ENCODE measurements around the gene MICALL2.
"Not testable (repeated sequence)": the region's sequence is repeated elsewhere in the genome, so short reads cannot be mapped to it uniquely, and the experiment has no call there.

Gene MICALL2

DNA sequence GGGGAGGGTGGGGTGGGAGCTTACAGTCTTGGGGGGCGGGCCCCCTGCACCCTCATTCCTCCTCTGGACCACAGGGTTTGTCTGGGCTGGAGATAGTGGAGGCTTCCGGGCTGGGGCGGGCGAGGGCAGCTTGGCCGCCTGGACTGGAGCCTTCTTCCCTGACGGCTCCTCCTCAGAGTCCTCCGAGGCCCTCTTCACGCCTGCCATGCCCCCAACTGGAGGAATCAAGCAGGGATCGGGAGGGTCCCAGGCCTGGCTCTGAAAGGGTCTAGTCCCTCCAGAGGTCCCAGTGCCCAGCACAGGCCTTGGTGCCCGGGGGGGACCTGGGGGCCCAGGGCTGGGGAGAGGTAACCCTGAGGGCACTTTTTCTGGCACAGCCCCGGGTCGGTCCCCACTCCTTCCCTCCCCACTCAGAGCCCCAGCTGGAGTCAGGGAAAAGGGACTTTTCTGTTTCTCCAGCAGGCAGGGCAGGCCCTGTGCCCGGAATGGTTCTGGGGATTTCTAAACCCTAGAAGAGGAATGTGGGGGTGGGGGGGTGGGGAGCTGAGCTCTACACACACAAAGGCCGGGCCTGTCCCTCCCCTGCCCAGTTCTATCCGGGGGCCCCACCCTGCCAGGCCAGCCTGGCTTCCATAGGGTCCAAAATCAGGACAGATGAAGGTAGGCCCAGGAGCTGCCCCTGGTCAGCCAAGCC is 11.6 kb downstream of the MICALL2 start:
- peak; percentile 46 for DNase-seq (ENCODE audit: low read depth)

DNA sequence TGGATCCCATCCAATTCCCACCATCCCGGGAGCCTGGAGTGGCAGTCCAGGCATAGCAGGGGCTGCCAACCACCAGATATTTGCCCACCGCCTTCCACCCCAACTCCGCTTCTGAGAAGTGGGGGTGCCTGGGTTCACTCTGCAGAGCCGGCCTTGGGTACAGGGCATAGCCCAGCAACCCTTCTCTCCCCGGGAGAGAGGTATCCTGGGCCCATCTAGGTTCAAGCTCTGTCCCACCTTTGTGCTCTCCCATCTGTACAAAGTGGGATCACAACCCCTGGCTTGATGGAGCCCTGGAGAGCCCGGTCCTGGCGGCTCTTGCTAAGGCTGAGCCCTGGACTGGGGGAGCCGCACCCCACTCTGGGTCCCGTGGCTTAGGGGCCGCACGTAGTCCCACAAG is 12.2 kb downstream of the MICALL2 start:
- DNase-seq (ENCODE audit: low read depth), result no peak

DNA sequence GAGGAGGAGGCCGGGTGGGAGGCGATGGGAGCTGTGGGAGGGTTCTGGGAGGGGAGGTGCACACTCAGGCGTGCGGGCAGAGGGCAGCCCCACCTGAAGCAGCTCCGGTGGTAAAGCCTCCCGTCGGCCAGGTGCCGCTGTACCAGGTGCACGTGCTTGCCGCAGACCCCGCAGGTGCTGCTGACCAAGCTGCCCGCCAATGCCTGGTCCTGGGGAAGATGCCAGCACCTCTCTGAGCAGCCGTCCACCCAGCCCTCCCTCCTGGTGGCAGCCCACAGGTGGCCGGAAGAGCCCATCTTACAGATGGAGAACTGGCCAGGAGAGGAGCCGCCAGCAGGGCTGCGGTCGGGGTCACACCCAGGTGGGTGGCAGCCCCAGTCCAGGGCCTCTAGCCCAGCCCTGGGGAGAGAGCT is 12.6 kb downstream of the MICALL2 start:
- DNase-seq (ENCODE audit: low read depth), result no peak

DNA sequence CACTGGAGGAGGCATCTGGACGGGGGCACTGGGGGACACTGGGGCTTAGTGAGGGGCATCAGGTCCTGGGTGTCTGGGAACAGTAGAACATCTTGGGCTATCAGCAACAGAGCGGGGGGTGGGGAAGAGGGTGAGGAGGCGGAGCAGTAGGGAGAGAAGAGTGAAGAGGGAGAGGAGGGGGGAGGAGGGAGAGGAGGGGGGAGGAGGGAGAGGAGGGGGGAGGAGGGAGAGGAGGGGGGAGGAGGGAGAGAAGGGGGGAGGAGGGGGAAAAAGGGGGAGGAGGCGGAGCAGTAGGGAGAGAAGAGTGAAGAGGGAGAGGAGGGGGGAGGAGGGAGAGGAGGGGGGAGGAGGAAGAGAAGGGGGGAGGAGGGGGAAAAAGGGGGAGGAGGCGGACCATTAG is 13.2 kb downstream of the MICALL2 start:
- DNase-seq (ENCODE audit: low read depth), result peak; percentile 65

DNA sequence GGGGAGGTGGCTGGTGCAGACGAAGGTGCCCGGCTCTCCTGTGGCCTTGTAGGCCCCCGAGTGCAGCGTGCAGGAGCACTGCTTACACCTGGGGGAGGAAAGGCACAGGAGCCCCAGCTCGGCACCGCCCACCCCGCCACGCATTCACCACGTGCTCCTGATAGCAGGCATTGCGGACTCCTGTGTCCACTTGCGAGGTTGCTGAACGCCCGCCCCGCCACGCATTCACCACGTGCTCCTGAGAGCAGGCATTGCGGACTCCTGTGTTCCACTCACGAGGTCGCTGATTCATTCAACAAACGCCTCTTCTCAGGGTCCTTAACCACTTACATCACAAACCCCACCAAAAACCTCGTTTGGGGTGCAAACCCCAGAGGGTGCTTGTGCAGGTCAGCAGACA is 13.9 kb downstream of the MICALL2 start:
- no peak for DNase-seq (ENCODE audit: low read depth)

DNA sequence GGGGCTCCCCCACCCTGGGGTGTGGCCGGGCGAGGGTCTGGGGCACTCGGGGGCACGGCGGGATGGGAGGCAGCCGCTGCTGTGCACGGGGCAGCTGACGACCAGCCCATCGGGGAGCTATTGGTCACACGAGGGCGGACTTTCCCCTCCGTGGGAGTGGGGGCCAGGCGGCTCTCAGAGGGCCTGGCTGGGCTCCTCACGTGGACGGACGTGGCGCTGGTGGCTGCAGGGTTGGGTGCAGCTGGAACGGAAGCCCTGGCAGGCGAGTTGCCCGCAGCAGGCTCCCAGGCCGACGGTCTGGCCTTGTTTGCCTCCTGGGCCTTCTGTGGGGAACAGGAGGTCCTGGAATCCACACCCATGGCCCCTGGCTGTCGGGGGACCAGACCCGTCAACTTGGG is 14.3 kb downstream of the MICALL2 start:
- DNase-seq (ENCODE audit: low read depth), result no peak

DNA sequence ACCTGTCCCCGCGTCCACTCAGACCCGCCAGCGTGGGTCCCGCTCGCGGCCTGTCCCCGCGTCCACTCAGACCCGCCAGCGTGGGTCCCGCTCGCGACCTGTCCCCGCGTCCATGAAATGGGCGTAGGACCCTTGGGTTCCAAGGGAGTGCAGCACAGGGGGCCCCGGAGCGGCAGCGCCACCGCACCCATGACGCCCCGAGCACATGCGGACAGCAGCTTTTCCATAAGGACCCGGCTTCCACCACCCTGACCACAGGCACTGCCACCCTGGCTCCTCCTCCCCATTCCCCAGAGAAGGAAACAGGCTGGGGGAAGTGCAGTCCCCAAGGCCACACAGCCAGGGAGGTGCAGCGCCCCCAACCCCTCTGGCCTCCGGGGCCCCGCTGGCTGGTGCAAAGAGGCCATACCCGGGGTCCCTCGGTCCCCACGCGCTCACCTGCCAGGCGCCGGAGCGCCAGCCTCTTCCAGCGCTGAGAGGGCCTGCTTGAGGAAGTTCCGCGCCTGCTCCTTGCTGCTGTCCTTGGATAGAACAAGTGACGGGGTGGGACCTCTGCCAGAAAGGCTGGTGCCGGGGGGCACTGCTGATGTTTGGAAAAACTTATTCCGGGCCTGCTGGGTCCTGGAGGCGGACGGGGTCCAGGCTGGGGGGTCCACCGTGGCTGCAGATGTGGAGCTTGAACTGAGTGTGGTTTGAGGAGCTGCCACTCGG is 14.9 kb downstream of the MICALL2 start:
- no peak for DNase-seq (ENCODE audit: low read depth)

DNA sequence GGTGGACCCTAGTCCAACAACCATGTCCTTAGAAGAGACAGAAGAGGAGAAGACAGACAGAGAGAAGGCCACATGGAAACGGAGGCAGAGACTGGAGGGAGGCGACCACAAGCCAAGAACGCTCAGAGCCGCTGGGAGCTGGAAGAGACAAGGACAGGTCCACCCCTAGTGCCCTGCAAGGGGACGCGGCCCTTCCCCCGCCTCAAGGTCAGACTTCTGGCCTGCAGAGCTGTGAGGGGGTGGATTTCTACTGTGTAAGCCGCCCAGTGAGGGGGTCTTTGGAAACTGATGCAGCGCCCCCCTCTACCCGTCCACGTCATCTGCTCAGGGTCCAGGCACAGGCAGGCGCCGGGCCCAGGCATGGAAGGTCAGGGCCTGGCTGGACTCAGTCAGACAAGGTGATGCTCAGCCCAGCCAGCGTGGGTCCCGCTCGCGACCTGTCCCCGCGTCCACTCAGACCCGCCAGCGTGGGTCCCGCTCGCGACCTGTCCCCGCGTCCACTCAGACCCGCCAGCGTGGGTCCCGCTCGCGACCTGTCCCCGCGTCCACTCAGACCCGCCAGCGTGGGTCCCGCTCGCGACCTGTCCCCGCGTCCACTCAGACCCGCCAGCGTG is 15.6 kb downstream of the MICALL2 start:
- DNase-seq (ENCODE audit: low read depth), result not testable (repeated sequence)

DNA sequence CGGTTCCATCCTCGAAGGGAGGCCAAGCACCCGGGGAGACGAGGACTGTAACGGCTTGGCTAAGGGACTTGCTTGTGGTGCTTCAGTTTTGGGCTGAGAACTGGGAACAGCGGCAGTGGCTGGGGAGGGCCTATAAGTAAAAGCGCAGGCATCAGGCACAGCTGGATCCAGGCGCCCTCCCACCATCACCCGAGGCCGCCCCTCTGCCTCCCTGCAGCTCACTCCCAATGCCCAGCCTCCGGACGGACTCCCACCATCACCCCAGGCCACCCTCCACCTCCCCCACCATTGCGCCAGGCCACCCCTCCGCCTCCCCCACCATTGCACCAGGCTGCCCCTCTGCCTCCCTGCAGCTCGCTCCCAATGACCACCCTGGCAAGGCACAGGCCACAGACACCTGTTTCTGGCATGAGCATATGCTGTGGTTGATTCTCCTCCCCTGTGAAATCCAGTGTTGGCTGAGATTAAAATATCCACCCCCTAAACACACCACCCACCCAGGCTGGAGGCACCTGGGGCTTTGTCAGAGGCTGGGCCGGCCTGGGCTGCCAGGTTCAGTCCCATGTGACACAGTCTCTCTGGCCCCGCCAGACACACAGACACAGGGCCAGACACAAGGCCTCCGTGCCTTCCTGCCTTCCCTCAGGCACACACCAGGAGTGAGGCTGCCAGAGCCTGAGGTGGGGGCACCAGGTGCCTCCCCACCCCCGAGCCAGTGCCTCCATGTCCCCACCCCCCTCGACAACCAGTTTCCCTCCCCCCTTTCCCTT is 16.7 kb downstream of the MICALL2 start:
- no peak for DNase-seq (ENCODE audit: low read depth)

DNA sequence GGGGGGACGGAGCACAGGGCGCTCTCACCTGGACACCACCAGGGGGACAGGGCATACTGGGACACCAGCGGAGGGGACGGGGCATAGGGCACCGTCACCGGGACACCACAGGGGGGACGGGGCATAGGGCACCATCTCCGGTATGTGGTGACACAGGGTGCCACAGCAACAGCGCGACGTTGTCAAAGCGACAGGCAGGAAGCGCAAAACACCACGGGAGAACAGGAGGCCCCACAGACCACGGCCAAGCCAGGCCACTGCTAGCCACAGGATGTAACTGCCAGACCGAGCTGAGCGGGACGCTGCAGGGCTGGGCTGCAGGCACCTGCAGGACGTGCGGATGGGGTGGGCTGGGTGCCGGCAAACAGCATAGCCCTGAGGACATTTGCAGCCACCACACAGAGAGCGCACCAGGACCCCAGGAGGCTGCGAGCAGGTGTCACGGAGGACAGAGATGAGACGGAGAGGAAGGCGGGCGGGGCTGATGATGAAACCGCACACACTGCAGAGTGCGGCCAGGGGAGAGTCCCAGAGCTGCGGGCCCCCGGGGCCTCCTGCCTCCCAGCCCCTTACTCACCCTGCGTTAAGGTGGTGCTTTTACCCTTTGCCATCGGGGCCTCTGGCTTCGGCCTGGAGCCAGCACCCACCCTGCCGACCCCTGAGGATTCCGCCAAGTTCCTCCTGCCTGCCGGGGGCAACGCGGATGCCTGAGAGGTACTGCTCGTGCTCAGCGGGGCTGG is 17.5 kb downstream of the MICALL2 start:
- DNase-seq (ENCODE audit: low read depth), result no peak

DNA sequence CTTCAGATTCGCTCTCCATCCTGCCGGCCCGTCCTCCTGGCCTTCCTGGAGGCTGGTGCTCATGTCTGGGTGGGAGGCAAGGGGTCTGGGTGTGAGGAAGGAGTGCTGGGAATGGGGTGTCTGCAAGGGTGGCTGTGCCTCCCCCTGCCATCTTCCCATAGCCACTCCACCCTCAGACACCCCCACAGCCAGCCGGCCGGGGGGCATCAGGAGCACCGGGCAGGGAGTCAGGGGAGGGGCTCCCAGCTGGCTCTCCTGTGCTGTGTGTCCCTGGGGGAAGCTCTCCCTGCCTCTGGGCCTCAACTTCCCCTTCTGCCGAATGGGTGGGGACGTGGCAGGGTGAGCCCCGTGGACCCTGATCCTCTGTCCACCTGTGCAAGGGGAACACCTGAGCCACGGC is 18.6 kb downstream of the MICALL2 start:
- DNase-seq (ENCODE audit: low read depth), result no peak

DNA sequence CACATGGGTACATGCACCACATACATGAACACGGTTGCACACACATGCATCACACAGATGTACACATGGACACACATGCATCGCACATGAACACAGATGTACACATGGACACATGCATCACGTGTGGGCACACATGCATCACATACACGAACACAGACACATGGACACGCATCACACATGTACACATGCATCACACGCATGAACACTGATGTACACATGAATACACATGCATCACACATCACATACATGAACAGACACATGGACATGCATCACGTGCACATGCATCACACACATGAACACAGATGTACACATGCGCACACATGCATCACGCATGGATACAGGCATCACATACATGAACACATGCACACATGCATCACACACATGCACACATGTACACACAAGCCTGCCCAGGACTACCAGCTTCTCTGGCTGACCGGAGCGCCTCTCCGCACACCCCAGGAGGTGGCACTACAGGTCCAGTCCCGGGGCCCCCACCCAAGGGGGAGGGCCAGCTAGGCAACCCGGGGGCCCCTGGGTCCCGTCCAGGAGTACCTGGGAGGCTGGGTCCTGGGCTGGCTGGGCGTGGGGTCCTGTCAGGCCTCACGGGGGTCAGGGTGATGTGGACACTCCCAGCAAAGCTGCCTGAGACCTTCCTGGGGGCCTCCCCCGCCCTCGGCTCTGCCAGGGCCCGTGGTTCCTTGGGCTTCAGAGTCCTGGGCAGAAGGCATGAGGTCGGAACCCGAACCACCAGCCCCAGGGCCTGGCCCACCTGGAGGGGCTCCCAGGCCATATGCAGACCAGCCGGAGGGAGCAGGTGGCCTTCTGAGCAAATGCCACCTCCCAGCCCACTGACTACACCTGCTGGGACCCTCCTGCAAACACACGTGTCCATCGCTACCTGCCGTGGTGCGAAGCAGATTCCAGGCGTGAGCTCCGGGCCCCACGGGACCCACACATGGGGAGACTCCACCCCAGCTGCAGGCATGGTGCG is 19.6 kb downstream of the MICALL2 start:
- no peak for DNase-seq (ENCODE audit: low read depth)

DNA sequence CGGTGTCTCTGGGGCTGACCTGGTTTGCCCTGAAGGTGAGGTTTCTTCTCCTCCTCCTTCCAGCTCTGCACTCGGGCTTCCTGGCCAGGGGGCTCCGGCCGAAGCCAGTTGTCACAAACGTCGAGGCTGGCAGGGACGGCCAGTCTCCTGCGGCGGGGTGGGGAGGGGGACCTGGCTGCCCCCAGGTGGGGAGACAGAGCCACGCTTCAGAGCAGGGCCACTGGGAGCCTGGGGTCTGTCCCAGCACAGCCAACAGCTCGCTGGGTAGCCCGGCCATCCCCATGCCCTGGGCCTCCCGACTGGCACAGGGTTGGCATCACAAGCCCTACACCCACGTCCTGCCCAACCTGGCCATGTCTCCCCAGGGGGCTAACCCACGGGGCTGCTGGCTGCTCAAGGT is 20.4 kb downstream of the MICALL2 start:
- DNase-seq (ENCODE audit: low read depth), result no peak

DNA sequence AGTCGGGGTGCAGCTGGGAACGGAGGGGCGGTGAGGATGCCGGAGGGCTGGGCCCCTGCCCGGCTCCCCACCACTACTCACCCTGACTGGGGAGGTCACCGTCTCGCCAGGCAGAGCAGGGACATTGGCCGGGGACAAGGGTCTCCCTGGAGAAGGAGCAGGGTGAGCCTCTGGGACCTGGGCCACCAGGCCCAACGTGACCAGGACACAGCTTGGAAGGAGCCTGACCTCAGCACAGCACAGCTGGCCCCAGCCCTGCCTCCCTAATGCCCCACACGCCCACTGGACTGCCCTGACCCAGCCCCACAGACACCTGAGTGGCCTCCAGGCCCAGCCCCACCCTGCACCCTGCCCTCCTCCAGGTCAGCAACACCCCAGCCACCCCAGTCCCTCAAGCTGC is 21.1 kb downstream of the MICALL2 start:
- DNase-seq (ENCODE audit: low read depth), result no peak

DNA sequence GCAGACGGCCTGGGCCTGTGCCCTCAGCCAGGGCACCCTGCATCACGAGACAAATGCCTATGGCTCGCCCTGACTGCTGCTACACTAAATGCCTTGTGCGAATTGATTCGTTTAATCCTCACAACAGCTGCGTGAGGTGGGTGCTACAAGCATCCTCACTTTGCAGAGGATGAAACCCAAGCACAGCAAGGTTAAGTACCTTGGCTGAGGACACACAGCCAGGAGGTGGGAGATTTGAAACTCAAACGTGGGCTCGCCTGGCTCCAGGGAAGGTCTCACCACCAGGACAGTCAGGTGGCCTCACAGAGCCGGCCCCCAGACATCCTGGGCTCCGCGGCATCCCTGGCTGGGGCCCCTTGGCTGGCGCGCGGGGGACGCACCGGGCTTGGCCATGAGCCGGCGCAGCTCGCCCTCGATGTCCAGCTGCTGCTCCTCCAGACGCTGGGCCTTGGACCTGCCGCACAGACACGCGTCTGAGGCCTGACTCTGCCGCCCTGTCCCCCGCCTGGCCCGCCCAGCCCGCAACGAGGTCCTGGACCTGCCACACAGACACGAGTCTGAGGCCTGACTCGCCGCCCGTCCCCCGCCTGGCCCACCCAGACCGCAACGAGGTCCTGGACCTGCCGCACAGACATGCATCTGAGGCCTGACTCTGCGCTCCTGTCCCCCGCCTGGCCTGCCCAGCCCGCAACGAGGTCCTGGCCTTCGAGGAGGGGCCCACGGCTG is 22.0 kb downstream of the MICALL2 start:
- no peak for DNase-seq (ENCODE audit: low read depth)

DNA sequence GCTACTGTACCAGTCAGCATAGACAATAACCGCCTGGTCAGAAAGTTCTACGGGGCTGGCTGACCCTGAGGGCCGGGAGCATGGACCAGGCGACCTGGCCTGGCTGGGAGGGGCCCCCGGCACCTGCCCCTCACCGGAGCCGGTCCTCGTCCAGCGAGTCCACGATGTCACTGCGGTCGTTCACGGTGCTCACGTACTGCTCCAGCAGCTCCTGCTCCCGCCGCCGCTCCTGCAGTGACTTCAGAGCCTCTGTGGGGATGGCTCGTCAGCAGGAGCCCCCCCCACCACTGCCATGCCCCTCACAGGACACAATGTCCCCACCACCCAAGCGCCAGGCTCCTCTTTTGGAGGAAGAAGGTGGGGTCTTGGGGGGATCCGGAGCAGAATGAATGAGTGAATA is 22.7 kb downstream of the MICALL2 start:
- DNase-seq (ENCODE audit: low read depth), result no peak

DNA sequence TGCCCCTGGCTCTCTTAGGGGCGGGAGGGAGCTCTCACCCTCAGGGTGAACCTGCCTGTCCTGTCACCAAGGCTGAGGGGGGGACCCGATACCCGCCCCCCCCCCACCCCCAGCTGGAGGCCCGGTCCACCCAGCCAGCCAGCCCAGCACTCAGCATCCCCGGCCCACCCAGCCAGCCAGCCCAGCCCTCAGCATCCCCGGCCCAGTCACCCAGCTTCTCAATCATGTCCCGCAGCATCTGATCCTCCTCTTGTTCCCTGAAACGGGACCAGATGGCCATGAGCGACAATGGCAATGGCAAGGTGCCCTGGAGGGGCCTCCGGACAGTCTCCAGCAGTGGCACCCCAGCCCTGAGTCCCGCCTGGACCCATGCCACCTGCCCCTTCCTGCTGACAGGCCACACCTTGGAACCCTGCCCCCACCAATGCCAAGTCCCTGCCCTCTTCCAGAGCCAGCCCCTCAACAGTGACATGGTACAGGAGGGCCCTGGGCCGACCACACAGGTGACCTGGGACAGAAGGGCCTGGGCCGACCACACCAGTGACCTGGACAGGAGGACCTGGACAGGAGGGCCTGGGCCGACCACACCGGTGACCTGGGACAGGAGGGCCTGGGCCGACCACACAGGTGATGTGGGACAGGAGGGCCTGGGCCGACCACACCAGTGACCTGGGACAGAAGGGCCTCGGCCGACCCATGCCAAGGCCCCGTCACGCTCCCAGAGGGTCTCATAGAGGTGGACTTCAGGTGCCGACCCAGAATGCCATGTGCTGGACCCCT is 24.2 kb downstream of the MICALL2 start:
- DNase-seq (ENCODE audit: low read depth), result no peak

DNA sequence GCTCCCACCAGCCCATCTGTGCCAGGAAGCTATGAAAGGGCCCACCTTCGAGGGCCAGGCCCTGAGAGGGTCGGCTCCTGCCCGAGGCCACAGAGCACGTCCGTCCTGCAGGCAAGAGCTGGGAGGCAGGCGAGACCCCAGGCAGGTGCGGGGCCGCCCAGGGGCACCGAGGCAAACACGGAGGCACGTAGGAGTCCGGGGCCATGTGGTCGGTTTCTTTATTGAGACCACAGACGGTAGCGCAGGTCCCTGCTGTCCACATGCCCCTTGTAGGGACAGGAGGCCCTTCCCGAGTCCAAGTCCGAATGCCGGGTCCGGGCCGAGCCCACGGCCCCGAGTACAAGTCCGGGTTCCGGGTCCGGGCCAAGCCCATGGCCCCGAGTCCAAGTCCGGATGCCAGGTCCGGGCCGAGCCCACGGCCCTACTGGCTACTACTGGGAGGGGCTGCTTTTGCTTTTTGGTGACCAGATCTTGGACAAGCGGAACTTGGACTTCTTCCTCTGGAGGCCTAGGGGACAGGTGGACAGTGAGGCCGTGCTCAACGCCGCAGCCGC is 25.0 kb downstream of the MICALL2 start:
- no peak for DNase-seq (ENCODE audit: low read depth)

Measured in fibroblast of gingiva (primary cell).